Activated effector memory CD4-positive, alpha-beta T cell treated with Interleukin-2 at 50 U/mL for 16 hours (primary cell): ENCODE data around the gene MXI1.
"Not testable (repeated sequence)": the region's sequence is repeated elsewhere in the genome, so short reads cannot be mapped to it uniquely, and the experiment has no call there.

Source experiments
- DNase-seq: peaks from one replicate; pipeline ENCODE4 v3.0.0-alpha.2; 2020

The MXI1 gene

DNA sequence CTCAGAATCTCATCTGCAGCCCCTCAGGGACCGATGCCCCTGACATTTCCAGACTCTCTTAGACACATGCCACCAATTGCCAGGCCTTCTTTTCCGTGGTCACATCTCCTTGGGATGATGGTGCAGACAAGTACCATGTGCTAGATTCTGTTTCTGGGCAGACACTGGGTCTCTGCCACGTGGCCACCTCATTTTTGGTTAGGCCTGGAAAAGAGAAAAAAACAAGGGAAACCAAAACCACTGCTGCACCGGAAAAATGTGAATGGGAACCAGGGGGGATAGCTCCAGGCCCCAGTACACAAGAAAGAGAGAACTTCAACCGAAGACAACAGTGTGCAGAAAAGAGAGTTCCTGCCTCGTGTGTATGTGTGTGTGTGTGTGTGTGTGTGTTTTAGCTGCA, 23.0 kb upstream of the MXI1 start:
- DNase-seq = no peak

DNA sequence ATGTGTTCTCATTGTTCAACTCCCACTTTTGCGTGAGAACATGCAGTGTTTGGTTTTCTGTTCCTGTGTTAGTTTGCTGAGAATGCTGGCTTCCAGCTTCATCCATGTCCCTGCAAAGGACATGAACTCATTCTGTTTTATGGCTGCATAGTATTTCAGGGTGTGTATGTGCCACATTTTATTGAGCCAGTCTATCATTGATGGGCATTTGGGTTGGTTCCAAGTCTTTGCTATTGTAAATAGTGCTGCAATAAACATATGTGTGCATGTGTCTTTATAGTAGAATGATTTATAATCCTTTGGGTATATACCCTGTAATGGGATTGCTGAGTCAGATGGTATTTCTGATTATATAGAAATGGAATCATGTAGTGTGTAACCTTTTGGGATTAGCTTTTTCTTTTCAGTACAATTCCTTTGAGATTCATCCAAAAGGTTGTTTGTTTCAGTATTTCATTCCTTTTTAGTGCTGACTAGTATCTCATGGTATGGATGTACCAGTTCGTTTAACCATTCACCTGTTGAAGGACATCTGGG, 21.7 kb upstream of the MXI1 start:
- not testable (repeated sequence) for DNase-seq

DNA sequence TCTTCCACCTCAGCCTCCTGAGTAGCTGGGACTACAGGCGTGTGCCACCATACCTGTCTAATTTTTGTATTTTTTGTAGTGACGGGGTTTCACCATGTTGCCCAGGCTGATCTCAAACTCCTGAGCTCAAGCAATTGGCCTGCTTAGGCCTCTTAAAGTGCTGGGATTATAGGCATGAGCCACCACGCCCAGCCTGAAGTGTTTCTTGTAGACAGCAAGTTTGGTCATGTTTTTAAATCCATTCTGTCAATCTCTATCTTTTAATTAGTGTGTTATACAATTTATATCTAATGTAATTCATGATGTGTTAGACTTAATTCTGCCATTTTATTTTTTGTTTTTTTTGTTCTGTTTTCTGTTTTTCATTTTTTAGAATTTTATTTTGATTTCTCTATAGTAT, 17.2 kb upstream of the MXI1 start:
- no peak for DNase-seq

DNA sequence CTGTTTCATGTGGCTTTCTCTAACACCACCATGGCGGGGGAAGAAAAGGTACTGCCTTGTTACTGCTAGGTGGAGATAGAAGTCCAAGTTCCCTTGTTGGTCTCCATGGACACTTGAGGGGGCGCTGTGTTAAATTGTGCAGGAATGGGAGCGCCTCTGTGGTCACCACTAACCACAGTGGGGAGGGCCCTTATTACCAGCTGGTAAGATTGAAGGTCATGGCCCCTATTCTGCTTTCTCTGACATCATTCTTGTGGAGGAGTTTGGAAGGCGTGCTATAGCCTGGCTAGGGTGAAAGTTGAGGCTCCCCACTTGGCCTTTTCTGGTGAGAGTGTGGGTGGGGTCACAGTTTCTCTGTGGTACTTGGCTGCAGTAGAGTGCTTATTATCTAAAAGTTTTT, 14.9 kb upstream of the MXI1 start:
- DNase-seq = no peak

DNA sequence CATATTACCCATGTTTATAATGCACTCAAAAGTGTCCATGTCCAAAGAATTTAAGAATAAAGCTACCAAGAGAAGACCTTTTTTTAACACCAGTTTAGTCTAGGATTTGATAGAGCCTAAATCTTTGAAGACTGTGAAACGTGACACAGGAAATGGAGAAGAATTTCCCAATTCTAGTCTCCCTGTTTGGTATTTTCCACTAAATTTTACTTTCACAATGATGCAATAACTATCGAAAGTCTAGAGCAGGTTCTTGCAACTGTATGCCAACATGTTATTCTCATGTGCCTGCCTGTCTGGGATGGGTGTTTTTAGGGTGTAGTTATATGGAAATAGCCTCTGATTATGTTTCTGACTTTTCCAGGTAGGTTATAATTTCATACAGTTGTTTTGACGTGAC, 6.9 kb upstream of the MXI1 start:
- no peak for DNase-seq

DNA sequence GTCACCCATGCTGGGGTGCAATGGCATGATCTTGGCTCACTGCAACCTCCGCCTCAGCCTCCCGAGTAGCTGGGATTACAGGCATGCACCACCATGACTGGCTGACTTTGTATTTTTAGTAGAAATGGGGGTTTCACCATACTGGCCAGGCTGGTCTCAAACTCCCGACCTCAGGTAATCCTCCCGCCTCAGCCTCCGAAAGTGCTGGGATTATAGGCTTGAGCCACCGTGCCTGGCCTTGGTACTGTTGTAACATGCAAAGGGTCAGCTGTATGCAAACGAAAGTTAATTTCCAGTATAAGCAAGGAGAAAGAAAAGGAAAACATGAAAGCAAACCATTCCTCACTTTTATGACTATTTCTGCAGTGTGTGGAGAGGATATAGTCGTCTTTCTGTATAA, 6.4 kb upstream of the MXI1 start:
- DNase-seq = not testable (repeated sequence)

DNA sequence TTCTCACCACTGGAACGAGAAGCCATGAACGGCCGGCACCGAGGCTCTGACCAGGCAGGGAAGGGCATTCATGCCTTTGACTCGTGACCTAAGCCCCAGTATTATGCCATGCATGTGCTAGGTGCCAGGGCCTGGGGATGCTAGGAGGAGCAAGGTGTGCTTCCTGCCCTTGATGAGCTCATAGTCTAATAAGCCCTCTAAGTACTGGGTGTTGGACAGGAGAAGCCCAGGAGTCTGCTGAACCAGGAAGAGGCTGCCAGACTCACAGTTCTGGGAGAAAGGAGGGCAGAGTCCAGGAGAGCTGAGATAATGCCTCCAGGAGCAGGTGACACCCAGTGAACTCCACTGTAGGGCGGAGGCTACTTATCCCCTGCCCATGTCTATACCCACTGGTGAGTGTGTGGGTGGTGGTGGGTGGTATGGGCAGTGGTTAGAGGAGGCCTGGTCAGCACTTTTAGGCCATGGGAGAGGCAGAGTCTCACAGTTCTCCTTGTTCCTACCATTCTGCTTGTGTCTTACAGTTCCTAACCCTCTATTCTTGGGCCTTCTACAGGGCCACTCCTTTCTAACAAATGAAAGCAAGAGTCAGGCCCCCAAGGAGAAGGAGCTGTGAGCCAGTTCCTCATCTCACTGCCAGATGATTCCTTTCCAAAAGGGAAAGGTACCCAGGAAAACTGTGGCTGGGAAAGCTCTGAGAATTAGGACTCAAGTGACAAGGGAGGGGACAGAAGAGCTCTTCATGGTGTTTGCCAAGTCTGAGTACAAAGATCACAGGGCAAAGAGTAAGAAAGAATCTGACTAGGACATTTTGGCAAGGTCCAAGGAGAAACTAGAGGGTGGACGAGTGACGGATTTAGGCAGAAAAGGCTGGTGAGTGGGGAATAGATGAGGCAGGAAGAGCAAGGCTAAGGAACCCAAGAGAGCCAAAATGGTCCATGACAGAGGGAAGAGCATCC, 3.6 kb upstream of the MXI1 start:
- no peak for DNase-seq

DNA sequence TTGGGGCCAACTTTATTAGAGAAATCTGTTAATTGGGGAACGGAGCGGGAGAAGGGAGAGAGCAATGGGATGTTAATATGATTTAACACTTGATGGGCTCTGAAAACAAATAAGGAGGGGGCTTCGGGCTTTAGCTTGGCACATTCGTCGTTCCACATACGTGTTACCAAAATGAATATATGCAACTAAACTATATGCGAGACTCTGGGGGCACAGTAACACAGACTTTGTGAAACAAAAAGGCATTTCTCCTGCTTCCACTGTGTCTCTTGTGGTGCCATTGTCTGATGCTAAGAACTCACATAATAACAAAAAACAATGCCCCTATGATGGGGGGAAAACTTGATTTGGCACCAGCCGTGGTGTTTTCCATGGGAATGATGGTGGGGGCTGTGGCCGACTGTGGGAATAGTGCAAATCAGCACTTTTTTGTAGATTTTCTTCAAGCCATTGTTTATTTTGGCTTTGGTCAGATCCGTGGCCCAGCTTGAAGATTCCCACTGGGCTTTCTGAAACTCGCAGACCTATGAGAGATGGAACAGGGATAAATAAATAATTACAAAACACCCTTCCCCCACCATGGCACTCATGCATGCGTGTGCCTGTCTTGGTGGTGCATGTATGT, 2.2 kb upstream of the MXI1 start:
- no peak for DNase-seq

DNA sequence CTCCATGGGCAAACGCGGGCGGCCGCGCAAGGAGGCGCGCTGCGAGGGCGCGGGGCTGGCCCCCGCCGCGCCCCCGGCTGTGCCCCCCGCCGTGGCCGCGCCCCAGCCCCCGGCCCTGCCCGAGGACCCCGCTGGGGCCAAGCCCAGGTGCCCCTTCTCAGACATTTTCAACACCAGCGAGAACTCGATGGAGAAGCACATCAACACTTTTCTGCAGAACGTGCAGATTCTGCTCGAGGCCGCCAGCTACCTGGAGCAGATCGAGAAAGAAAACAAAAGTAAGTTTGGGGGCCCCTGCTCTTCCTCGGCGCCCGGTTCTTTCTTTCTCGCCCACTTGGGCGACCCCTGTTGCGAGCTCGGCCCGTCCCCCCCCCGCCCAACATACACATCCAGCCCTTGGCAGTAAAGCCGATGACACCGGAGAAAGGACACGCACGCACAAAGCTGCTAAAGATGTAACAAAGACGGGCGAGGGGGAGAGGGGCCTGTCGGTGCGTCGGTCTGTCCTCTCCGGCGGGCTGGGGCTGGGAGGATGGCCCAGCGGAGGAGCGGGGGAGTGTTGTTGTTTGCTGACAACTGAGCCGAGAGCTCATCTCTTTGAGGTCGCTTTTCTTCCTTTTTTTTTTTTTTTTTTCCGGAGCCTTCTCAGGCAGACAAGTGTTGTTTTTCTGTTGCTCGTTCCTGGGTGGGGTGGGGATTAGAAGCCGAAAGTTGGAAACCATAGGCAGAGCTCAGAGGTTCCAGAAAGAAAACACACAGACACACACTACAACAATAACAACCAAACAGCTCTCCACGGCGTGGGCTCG, 604 bp downstream of the MXI1 start:
- peak; percentile 48 for DNase-seq

DNA sequence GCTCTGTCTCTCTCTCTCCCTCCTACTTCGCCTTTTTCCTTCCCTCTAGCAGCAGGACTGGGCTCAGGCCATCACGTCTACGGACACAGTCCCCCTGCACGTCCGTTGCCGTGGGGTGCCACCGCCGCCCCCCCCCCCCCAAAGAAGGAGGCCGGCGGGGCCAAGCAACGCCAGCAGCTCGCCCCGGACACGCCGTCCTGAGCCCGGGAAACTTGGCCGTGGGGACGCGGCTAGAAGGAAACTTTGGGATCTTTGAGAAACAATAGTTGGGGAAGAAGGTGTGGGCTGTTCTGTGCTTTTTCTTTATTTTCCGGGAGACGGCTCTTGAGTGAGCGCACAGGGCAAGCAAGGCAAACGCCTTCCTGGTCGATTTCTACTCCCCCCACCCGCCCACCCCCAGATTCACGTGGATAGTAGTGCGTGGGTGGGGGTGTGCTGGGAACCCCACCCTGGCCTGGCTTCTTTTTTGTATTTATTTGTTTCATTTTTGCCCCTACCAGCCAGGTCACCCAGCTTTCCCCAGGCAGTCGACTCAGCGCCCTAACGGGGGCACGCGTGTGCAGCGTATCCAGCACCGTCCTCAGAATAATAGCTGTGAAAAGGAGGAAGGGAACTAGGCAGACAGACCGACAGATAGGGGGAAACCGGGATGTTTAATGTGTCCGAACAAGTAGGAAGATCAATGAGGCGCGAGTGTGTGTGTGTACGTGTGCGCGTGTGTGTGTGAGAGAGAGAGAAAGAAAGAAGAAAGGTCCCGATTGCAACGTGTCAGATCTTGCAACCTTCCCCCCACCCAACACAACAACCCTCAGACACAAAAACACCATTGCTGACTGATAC, 1.4 kb downstream of the MXI1 start:
- DNase-seq = peak; percentile 23

DNA sequence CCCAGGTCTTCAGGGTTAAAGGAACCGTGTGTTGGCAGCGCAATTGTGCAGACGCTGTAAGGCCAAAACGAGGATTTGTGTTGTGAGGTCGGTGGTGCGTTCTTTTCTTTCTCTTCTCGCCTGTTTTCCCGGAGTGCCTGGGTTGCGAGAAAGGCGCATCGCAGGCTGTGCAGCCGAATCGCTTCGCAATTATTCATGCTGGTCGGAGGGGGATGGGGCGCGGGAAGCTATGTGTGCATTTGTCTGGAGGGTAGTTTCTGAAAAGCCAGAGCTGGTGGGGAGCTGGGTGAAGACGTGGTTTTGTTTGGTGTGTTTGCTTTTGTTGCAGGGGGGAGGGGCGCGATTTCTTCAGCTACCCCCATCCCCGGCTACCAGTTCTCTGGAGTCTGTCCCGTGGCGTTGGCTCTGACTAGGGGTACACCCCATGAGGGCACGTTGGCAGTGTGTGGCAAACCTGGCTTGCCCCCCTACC, 2.1 kb downstream of the MXI1 start:
- peak; percentile 71 for DNase-seq

DNA sequence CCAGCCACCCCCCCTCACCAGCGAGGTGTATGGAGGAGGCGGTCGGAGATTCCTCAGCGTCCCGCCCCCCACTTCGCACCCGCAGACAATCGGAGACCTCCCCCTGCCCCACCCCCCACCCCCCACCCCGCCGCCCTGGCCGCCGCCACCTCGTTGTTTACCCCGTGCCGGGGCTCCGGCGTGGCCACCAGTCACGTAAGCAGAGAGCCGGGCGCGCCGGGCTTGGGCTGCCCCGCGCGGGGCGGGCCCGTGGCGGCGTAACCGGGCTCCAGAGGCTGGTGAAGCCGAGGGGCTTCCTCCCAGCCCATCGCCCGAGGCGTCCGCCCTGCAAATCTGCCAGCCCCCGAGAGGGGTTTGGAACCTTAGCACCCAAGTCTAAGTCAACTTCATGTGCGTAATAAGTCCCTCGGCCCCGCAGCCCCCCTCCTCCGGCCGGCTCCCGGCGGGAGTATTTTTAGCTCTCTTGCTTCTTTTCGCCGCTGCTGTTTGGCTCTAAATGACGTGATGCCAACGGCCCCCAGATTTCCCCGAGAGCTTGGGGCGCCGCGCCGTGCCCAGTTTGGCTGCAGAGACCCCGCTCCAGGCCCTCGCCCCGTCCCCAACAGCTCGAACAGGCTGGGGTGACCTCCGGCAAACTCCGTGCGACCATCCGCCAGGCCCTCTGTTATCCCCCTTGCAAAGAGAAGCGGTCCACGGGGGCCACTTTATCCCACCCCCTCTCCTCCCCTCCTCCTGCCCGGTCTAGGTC, 2.7 kb downstream of the MXI1 start:
- DNase-seq = no peak

DNA sequence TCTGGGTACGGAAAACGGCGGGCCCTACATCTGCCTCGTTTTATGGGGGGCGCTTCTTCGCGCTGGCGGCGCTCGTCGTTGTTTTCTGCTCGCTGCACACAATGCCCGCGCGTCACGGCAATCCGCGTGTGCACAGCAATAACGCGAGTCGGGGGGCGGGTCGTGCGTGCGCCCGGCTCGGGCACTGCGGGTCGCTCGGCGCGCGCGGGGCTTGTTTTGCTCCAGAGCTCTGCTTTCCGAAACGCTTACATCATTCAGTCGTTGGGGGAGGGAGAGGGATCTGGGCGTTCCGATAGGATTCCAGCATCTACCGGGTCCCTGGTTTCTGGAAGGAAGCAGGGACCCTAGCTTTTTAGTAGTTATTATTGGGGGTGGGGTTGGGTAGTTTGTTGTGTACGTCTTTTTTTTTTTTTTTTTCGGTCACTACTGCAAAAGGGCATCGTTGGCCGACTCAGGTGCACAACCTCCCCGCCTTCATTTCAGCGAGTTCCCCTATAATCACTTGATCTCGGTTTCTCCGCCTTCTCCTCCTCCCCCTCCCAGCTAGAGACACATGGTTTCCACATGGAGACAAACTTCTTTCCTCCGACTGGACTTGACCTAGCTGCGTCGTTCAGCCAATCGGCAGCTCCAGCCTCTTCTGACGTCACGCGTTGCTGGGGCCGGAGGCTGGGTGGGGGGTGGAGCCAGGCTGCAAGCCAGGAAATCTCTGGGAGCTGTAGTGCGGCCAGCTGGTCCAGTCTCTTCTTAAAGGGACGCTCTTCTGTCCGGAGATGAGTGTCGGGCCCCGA, 3.5 kb downstream of the MXI1 start:
- peak; percentile 85 for DNase-seq

DNA sequence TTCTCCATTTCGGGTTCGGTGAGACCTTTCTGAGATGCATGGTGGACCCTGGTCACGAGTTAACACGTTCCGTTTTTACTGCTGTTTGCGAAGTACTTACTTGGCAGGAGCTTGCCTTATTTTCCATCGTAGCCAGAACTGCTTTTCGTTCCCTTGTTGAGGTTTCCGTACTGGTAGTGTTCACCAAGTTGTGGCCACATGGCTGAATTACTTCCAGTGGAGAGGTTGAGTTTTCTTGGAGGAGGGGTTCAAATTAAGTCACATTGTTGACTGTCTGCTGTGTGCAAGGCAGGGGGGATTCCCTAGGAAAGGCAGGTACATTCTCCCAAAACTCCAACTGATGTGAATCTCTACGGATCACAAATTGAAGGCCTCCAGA, 4.0 kb downstream of the MXI1 start:
- no peak for DNase-seq

DNA sequence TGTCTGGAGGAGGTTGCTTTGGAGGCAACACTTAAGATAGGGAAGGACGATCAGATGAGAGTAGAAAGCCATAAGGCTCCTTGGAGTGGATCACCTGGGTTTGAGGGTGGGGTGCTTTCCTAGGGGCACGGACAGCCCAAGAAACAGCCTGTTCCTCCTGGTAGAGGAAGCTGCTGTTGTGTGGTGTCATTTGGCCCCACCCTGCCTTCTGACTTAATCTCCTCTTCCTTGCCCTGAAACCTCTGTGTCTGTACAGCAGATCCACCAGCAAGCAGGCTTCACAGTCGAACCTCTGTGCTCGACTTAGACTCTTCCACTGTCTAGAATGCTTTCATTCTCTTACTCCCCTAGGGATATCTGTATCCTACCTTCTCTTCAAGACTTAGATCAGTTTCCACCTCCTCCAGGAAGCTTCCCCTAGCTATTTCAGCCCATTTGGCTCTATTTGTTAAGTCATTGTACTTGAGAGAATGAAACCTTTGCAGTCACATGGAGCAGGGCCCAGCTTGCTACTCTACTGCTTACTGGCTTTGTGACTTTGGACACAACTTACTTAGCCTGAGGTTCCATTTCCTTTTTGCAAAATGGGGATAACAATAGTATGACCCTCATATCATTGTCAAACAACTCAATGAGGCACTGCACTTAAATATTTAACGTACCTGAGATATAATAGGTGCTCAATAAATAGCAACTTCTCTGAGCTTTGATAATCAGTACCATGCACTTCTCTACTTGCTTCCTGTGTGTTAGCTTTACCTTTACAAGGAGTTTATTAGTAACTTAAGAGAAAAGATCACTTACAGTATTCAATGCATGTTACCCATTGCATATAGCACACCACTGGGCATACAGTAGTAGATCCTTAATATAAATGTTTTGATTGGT, 5.0 kb downstream of the MXI1 start:
- peak; percentile 44 for DNase-seq

DNA sequence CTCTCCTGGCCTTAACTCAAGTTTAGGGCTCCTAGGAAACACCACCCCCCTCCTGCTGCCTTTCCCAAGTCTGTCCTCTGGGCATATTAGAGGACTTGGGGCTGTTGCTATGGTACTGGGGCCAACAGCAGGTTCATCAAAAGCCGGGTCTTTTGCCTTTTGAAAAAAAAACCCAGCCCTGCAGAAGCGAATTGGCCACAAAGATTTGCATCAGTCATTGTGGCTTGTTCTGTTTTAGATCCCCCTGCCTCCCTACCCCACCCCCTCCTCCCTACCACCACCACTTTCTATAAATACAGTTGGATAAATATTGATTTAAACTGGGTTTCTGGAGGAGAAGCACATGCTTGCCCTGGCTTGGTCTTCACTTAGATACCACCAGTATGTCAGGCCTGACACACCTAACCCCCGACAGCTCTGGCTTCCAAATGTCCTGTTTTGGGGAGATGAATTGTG, 7.0 kb downstream of the MXI1 start:
- DNase-seq = no peak

DNA sequence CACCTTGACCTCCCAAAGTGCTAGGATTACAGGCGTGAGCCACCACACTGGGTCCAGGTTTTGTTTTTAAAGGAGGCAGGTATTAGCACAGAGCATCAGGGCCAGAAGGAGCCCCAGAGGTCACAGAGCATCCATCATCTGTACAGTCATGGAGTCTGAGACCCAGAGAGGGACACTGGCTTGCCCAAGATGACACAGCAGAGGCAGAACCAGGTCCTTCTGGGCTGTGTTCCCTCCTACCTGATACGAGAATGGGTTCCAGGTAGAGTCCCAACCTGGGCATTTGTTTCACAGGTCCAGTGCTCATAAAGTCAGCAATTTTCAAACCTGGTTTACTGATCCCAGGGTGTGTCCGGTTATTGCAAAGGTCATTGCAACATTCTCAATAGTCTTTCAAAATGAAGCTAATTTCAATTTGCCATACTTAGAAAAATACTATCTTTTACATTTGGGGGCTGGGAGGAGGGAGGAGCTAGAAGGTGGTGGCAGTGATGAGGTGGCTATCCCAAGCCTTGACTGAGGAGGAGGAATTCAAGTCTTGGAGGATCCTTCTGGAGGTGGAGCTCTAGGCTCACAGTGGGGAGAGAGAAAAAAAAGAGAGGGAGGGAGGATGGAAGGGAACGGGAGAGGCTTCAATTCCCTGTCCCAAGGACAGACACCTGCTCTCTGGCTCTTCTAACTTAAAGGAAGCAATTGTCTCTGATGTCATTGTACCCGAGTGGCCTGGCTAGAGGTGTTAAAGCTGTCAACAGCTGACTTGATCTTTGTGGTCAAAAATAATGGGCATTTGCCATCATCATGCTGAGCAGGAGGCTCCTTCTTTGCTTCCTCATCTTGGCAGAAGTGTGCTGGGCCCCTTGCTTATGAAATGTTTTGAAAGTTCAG, 8.1 kb downstream of the MXI1 start:
- no peak for DNase-seq

DNA sequence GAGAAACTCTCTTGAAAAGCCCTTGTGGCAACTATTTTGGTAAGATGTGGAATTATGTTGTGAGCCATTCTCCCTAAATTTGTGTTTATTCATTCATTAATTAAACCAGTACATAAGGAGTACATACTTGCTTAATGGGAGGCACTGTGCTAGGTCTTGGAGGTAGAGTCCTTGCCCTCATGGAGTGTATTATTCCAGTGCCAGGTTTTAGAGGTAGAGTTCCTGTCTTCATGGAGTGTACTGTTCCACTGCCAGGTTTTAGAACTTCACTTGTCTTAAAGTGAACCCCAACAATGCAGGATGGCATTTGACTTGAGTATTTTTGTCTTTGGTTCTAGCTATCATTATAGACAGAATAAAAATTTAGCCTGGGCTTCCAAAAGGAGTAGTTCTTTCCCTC, 8.8 kb downstream of the MXI1 start:
- DNase-seq = no peak
